Measurements from ENCODE around the gene EHD2.
"Not testable (repeated sequence)": the region's sequence is repeated elsewhere in the genome, so short reads cannot be mapped to it uniquely, and the experiment has no call there.

The EHD2 gene

DNA sequence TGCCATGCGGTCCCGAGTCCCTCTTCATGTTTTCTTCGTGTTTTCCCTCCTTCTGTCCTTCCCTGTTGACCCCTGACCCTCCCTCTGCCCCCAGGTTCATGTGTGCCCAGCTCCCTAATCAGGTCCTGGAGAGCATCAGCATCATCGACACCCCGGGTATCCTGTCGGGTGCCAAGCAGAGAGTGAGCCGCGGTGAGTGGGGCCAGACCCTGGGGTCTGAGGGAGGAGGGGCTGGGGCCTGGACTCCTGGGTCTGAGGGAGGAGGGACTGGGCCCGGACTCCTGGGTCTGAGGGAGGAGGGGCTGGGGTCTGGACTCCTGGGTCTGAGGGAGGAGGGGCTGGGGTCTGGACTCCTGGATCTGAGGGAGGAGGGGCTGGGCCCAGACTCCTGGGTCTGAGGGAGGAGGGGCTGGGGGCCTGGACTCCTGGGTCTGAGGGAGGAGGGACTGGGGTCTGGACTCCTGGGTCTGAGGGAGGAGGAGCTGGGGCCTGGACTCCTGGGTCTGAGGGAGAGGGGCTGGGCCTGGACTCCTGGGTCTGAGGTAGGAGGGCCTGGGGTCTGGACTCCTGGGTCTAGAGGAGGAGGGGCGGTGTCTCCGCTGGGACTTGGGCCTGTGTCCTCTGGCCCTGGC, 5.3 kb downstream of the EHD2 start:
- DNase-seq: not testable (repeated sequence)

DNA sequence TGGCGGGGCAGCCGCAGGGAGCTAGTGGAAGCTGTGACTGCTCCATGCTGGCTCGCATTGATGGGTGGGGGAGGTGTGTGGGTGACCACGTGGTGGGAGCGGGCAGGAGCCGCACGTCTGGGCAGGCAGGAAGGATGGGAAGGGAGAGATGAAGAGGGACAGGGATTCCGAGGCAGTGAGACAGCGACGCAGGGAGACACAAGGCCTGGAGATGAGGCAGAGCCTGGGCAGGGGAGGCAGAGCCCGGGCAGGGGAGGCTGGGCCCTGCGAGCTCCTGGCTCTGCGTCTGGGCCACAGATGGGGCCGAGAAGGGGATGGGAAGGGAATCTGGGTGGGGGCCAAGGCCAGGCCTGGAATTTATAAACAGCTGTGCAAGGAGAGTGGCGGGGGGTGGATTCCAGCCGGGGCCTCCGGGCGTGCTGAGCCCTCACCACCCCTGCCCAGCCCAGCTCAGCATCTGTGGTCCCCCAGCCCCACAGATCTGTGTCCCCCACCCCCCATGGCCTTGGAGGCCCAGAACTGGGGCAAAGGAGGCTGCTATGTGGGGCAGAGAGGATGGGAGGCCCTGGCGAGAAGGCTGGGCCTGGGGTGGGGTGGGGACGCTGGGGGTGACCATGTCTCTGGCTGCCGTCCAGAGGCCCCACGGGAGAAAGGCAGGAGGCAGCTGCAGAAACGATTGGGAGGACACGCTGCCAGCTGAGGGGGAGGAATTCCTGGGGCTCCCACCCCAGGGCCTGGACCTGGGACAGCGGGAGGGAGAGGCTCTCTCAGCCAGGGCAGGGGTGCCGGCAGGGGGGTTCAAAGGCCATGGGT, 6.0 kb downstream of the EHD2 start:
- DNase-seq: peak in 1 of 2 experiments; percentile 25

DNA sequence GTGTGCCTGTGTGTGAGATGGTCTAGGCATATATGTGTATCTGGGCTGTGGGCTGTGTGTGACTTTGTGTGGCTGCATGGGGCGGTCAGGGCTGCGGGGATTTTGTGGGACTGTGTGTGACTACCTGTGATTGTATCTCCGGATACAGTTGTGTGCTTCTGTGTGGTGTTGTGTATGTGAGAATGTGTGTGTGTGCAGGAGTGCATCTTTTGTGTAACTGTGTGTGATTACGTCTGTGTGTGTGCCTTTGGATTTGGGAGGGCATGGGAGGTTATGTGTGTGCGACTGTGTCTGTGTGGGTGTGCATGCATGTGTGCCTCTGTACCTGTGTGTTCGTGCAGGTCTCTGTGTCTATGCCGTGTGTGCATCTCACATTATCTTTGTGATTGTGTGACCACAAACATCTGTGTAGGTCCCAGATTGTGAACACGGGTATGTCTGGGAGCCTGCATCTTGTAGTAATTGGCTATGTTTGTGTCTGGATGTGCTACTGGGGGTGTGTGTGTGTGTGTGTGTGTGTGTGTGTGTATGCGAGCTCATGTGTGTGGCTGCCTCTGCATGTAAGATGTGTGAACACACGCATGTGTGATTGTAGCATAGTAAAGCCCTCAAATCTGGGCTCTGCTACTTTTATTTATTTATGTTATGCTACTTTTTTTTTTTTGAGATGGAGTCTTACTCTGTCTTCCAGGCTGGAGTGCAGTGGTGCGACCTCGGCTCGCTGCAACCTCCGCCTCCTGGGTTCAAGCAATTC, 7.6 kb downstream of the EHD2 start:
- no peak for DNase-seq

DNA sequence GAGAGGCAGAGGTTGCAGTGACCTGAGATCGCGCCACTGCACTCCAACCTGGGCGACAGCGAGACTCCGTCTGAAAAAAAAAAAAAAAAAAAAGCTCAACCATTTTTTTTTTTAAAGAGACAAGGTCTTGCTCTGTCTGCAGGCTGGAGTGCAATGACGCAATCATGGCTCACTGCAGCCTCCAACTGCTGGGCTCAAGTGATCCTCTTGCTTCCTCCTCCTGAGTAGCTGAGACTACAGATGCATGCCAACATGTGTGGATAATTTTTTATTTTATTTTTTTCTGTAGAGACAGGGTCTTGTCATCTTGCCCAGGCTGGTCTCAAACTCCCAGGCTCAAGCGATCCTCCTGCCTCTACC, 10.3 kb downstream of the EHD2 start:
- peak in 1 of 2 experiments; percentile 16 for DNase-seq

DNA sequence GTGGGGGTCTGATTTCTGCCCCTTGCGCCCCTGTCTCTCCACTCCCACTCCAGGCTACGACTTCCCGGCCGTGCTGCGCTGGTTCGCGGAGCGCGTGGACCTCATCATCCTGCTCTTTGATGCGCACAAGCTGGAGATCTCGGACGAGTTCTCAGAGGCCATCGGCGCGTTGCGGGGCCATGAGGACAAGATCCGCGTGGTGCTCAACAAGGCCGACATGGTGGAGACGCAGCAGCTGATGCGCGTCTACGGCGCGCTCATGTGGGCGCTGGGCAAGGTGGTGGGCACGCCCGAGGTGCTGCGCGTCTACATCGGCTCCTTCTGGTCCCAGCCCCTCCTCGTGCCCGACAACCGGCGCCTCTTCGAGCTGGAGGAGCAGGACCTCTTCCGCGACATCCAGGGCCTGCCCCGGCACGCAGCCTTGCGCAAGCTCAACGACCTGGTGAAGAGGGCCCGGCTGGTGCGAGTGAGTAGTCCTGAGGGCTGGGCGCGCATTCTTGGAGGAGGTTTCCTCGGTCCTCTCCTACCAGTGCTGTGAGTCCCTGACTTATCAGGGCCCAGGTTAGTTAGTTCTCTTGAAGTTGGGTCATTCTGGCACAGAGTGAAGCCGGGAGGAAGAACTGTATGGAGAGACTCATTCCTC, 12.7 kb downstream of the EHD2 start:
- DNase-seq: no peak

DNA sequence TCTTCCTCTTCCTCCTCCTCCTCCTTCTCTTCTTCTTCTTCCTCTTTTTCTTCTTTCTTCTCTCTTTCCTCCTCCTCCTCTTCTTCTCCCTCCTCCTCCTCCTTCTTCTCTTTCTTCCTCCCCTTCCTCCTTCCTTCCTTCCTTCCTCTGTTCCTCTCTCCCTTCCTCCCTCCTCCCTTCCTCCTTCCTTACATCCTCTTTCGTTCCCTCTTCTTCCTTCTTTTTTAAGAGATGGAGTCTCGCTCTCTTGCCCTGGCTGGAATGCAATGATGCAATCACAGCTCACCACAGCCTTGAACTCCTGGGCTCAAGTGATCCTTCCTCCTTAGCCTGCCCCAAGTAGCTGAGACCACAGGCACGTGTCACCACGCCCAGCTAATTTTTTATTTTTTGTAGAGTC, 13.2 kb downstream of the EHD2 start:
- DNase-seq: no peak

DNA sequence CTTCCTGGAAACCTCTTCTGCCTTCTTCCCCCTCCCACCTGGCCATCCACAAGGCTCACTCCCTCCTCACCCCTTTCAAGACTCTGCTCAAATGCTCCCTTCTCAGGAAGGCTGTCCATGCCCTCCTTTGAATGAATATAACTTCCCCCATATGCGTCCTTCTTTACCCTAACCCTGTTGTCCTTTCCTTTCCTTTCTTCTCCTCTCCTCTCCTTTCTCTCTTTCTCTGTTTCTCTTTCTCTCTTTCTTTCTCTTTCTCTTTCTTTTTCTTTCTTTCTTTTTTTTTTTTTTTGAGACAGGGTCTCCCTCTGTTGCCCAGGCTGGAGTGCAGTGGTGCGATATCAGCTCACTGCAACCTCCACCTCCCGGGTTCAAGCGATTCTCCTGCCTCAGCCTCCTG, 15.1 kb downstream of the EHD2 start:
- not testable (repeated sequence) for DNase-seq

DNA sequence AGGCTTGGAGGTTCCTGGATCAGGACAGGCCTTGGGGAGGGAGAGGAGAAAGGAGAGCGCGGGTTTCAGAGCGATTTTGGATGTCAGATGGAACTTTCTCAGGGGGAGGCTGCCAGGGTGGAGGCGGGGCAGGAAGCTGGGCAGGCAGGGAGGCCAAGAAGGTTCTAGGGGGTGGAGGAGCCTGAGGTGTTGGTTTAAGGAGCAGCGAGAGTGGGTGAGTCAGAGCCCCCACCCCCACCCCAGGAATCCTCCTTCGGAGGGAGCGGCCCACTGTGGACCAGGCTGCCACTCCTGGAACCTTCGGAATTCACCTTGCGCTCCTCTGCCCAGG, 16.2 kb downstream of the EHD2 start:
- no peak for DNase-seq

DNA sequence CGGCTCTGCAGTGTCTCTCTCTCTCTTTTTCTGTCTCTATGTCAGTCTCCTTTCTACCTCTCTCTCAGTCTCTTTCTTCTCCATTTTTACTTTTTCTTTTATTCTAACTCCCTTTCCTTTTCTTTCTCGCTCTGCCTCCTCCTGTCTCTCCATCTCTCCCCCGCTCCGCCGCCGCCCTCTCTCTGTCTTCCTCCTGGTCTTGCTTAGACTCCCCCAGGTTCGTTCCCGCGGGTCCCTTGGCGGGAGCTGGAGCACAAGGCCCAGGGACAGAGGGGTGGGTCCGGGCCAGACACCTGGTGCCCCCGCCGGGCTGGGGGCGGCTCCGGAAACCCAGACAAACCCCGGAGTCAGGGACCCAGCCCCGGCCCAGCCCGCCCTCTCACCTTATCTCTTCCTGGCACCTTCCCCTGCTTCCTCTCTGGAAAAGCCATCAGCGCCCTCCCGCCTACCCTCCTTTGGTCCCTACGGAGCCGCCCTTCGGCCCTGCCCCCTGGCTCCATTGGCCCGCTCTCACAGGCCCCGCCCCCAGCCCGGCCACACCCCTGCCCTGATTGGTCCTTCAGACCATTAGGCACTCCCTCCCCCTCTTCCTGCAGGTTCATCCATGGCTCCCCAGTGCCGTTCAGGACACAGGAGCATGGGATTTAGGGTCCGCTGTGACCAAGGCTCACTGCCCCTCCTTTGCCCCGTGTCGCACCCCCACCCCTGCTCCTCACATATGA, 16.7 kb downstream of the EHD2 start:
- DNase-seq: peak in 1 of 2 experiments; percentile 13

DNA sequence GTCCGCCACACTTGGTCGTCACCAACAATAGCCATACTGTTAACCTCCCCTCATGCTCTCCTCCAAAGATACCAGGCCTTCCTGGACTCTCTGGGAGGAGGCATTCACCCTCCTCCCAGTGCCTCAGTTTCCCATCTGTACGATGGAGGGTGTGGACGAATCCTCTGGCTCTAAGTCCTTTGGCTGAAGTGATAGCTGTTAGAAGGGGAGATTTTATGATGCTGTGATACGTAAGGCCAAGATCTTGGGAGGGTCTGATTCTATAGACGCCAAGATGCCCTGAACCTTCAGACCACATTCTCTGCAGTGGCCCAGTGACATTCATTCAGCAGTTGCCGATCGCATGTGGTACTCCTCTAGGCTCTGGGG, 17.3 kb downstream of the EHD2 start:
- DNase-seq: no peak

DNA sequence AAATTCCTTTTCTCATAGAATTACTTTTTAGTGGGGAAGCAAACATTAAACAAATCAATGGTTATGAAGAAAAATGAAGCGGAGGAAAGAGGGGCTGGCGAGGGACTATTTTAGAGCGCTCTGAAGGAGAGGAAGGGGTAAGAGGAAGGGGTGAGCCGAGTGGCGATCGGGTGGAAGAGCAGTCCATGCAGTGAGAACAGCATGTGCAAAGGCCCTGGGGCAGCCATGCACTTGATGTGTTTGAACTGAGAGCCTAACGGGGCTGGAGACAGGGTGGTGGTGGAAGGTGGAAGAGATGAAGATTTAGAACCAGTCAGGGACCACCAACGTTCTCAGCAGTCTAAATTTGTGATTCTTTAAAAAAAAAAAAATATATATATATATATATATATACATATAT, 17.7 kb downstream of the EHD2 start:
- DNase-seq: no peak

DNA sequence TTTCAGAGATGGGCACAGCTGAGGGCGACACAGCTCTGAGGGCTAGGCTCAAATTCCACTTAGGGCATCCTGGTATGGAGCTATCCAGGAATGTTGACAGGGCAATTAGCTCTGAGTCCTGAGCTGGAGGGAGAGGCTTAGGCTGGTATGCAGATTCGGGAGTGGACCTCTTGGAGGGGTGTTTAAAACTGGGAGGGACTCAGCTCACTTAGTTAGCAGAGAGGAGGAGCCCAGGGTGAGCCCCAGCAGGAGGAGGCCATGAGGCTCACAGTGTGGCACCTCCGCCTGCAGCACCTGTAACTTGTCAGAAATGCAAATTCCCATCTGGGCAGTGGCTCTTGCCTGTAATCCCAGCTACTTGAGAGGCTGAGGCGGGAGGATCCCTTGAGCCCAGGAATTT, 21.9 kb downstream of the EHD2 start:
- DNase-seq: no peak

DNA sequence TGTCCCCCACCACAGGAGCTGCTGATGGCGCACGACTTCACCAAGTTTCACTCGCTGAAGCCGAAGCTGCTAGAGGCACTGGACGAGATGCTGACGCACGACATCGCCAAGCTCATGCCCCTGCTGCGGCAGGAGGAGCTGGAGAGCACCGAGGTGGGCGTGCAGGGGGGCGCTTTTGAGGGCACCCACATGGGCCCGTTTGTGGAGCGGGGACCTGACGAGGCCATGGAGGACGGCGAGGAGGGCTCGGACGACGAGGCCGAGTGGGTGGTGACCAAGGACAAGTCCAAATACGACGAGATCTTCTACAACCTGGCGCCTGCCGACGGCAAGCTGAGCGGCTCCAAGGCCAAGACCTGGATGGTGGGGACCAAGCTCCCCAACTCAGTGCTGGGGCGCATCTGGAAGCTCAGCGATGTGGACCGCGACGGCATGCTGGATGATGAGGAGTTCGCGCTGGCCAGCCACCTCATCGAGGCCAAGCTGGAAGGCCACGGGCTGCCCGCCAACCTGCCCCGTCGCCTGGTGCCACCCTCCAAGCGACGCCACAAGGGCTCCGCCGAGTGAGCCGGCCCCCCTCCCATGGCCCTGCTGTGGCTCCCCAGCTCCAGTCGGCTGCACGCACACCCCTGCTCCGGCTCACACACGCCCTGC, 27.8 kb downstream of the EHD2 start:
- DNase-seq: no peak

DNA sequence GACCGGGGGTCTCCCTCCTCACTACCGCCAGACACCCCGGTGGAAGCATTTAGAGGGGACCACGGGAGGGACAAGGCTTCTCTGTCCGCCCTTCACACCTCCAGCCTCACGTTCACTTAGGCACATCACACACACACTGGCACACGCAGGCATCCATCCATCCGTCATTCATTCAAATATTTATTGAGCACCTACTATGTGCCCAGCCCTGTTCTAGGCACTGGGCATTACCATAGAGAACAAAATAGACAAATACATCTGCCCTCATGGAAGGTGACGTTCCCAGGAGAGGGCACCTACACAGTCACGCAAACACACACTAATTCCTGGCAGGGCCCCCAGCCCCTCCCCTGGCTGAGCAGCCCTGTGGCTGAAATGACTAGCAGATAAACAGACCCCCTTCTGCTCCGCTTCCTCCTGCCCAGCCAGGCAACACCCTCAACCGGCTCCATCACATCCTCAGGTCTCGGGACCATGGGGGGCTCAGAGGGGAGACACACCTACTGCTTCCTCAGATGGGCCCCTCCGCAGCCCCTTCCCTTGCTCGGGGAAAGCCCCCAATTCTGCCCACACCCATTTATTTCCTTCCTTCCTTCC, 28.4 kb downstream of the EHD2 start:
- DNase-seq: no peak

DNA sequence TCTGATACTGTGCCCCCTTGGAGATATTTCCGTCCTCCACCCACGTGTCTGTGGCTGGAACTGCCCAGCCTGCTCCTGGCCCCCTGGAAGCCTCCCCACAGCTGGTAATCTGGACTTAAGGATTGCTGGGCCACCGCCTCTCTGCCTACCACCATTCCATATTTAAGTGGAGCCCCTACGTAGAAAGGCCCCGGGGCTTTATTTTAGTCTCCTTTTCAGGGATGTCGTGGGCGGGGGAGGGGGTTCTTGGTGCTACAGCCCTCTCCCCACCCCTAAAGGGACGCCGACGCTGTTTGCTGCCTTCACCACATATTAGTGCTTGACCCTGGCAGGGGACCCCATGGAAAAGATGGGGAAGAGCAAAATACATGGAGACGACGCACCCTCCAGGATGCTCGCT, 29.4 kb downstream of the EHD2 start:
- DNase-seq: no peak

DNA sequence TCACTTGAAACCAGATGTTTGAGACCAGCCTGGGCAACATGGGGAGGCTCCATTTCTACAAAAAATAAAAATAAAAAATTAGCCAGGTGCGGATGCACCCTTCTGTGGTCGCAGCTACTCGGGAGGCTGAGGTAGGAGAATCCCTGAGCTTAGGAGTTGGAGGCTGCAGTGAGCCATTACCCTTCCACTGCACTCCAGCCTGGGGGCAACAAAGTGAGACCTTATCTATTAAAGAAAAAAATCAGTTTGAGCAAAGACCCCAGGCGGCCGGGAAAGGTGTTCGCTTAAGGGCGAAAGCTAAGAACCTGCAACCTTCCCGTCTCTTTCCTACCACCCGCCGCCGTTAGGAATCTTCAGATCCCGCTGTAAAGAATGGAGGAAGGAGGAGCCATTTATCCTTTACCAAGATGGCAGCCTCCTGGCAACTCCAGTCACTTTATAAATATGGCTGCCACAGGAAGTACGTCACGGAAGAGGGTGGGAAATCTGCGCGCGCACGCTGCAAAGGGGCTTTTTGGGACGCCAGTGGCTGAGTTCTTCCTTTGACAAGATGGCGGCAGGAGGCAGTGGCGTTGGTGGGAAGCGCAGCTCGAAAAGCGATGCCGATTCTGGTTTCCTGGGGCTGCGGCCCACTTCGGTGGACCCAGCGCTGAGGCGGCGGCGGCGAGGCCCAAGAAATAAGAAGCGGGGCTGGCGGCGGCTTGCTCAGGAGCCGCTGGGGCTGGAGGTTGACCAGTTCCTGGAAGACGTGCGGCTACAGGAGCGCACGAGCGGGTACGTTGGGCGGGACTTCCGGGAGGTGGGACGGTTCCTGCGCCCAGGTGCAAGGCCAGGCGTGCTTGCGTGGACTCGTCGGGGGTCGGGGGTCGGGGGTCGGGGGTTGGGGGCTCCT, 32.0 kb downstream of the EHD2 start, which contains the start of gene NOP53:
Gene NOP53 (plus strand): TSS at position 537 of the 892 bp plus-strand sequence. CDS start 14 bp downstream, at position 551.
- peak; percentile 86 to 89 for DNase-seq

DNA sequence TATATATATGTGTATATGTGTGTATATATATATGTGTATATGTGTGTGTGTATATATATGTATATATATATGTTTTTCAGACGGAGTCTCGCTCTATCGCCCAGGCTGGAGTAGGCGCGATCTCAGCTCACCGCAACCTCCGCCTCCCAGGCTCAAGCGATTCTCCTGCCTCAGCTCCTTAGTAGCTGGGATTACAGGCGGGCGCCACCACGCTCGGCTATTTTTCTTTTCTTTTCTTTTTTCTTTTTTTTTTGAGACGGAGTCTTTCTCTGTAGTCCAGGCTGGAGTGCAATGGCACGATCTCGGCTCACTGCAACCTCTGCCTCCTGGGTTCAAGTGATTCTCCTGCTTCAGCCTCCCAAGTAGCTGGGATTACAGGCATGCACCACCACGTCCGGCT, 32.9 kb downstream of the EHD2 start:
- not testable (repeated sequence) for DNase-seq

DNA sequence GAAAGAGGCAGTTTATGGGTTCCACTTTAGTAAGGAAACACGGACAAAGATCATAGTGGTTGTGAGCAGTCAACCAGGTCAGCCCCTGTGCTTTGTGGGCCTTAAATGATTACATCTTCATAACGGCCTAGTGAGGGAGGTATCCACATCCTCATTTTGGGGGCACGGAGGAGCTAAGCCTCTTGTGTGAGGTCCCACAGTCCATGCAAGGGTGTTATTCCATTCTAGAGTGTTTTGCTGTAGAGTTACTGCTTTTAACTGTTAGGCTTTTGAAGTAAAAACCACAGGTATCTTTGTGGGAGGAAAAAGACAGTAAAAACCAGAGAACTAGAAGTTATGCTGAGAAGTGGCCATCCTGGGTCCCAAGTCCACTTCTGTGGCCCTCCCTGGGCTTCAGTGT, 36.1 kb downstream of the EHD2 start:
- DNase-seq: no peak

DNA sequence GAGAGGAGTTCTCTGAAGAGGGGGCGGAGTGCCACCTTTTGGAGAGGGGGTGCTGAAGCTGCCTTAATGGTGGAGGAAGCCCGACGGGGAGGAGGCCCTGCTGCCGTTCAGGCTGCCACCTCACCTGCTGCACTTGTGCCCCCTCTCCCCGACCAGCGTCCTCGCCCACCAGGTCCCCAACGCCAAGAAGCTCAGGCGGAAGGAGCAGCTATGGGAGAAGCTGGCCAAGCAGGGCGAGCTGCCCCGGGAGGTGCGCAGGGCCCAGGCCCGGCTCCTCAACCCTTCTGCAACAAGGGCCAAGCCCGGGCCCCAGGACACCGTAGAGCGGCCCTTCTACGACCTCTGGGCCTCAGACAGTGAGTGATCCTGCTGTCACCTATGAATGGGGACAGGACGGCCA, 37.5 kb downstream of the EHD2 start:
- DNase-seq: no peak

DNA sequence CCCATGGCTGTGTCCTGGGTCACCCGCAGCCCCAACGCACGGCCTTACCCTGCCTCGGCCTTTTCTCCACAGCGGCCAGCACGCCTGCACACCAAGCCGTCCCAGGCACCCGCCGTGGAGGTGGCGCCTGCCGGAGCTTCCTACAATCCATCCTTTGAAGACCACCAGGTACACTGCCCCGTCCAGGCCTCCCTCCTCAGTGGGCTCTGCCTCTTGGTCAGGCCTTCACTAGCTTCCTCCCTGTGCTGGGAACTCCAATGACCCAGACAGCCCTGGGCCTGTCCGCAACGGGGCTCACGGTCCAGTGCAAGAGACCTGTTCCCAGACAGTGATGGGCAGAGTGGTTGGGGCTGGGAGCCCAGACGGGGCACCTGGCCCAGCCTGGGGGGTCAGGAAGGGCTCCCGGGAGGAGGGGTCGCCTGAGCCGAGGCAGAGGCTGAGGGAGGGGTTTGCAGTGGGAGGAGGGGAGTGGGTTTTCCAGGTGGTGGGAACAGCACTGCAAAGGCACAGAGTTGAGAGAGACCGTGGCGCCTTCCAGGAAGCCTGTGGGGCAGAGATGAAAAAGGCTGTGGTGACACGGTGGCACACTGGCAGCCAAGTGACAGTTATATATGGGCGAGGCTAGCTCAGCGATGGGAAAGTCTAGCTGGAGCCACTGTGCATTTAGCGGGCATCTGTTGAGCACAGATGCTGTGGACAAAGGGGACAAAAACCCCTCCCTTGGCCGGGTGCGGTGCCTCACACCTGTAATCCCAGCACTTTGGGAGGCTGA, 39.4 kb downstream of the EHD2 start:
- DNase-seq: no peak
